ENCODE measurements around the gene ABR.

The ABR gene

GRCh38 chr17:953767-954166 lies 226.0 kb downstream of the ABR start:
- DNase-seq = no peak
- Histone ChIP-seq H3K9me3 (ENCODE audit: control extremely low read depth in 1 of 5, control insufficient read depth in 4 of 5, insufficient read depth in 2 of 5, low read depth in 1 of 5, low read length in 4 of 5) (no peaks in the 10 kb centered on the region), H3K4me1 (ENCODE audit: control extremely low read depth in 1 of 4, control insufficient read depth in 4 of 4, insufficient read depth in 4 of 4, low read length in 3 of 4) (peaks cover 0 to 7% (median 7%) of the 10 kb centered on the region in 4 experiments), H3K27ac (ENCODE audit: insufficient read depth in 1 of 2, low read depth in 1 of 2, low read length in 2 of 2, poor library complexity in 1 of 2, severe bottlenecking in 2 of 2) (no peak overlapping the region), H3K4me3 (ENCODE audit: control insufficient read depth in 1 of 7, extremely low read depth in 1 of 7, insufficient read depth in 4 of 7, low read depth in 2 of 7, low read length in 6 of 7) (no peak overlapping the region), H3K27me3 (replicated peaks in 2 of 5; ENCODE audit: control insufficient read depth in 4 of 5, insufficient read depth in 5 of 5, low read length in 4 of 5) (peaks cover 0 to 29% (median 5%) of the 10 kb centered on the region in 5 experiments), H3K36me3 (ENCODE audit: control insufficient read depth in 4 of 4, insufficient read depth in 4 of 4, low read length in 3 of 4) (no peaks in the 10 kb centered on the region)
- 97% methylated on average over 14 of the region's 16 CpGs for WGBS (ENCODE audit: insufficient coverage)
- POLR2A ChIA-PET = interaction anchor here (0.6 kb wide), 1 partner anchor 36 kb away, joined by 4 read pairs; no protein-coding TSS in a partner anchor
- CTCF ChIA-PET = no interaction called here
